T-helper 1 cell treated with Interleukin-12 subunit alpha and Interleukin-12 subunit beta and Interleukin-4 antibody, amounts not matched to agents 30 μg/mL and 1 μg/mL, for 36 hours (primary cell): ENCODE results near the gene IFT88.

Experiments used
- H3K27ac Mint-ChIP-seq: one replicate; pipeline ENCODE4 v1.8.0; 2021; ENCODE audit warnings: mild to moderate bottlenecking, mixed read lengths
- H3K27me3 Mint-ChIP-seq: one replicate; pipeline ENCODE4 v1.8.0; 2021; ENCODE audit warnings: low read depth, mixed read lengths
- H3K36me3 Mint-ChIP-seq: one replicate; pipeline ENCODE4 v1.8.0; 2021; ENCODE audit warnings: low read depth, mixed read lengths
- H3K4me1 Mint-ChIP-seq: one replicate; pipeline ENCODE4 v1.8.0; 2021; ENCODE audit warnings: low read depth, mixed read lengths
- H3K4me3 Mint-ChIP-seq: one replicate; pipeline ENCODE4 v1.8.0; 2021; ENCODE audit warnings: mild to moderate bottlenecking, moderate library complexity, mixed read lengths
- H3K9me3 Mint-ChIP-seq: one replicate; pipeline ENCODE4 v1.8.0; 2021; ENCODE audit warnings: mixed read lengths

The IFT88 gene, protein sequence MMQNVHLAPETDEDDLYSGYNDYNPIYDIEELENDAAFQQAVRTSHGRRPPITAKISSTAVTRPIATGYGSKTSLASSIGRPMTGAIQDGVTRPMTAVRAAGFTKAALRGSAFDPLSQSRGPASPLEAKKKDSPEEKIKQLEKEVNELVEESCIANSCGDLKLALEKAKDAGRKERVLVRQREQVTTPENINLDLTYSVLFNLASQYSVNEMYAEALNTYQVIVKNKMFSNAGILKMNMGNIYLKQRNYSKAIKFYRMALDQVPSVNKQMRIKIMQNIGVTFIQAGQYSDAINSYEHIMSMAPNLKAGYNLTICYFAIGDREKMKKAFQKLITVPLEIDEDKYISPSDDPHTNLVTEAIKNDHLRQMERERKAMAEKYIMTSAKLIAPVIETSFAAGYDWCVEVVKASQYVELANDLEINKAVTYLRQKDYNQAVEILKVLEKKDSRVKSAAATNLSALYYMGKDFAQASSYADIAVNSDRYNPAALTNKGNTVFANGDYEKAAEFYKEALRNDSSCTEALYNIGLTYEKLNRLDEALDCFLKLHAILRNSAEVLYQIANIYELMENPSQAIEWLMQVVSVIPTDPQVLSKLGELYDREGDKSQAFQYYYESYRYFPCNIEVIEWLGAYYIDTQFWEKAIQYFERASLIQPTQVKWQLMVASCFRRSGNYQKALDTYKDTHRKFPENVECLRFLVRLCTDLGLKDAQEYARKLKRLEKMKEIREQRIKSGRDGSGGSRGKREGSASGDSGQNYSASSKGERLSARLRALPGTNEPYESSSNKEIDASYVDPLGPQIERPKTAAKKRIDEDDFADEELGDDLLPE

DNA sequence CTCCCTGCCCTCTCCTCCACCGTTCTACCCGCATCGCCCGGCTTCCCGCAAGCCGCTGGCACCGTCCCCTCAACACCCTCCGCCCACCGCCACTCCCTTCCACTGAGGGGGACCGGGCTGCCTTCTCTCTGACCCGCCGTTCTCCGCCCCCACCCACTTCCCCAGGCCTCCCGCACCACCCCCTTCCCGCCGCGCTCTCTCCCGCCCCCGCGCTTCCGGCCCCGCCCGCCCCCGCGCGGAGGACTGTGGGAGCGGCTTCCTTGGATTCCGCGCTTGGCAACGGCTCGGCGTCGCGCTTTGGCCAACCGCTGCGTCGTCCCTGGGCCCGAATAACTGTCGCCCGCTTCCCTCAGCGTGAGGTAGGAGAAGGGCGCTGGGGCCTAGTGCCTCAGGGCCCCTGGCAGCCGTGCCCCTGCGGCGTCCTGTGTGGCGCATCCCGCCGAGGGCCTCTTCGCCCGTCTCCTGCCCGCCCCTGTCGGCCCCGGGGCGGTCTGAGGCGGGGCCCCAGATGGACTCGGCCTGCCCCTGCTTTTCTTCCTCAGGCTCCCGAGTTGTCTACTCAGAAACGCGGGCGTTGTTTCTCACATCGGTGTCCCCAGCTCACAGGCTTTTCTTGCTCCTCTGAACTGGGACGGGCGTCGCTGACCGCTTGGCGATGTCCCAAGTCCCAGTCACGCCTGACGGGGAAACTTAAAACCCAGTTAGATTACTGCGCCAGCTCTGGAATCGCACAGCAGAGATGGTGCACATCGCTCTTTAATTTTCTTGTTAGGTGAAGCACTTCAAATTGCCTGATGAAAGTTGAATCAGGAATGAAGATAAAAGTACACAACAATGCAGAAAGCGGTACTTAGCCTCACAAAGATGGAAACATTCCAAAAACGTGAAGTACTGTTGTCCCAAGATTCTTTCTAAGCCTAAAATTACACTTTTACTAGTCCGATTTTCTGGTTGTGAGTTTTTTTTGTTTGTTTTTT is at the start of gene IFT88:
Gene IFT88, plus strand, starts transcription at position 260 of the 977 bp plus-strand sequence. CDS start 7,229 bp downstream, outside the sequence.
- Mint-ChIP-seq H3K27ac (peak within 1 kb of the TSS; percentile 88), H3K4me1 (peaks cover 15% of the 10 kb centered on the region), H3K4me3 (peak within 1 kb of the TSS; percentile 92), H3K36me3 (peaks cover 8% of the 10 kb centered on the region), H3K27me3 (peaks cover 3% of the 10 kb centered on the region), H3K9me3 (peaks cover 16% of the 10 kb centered on the region)

GRCh38 chr13:20518660-20519100 is 48.3 kb upstream of the IFT88 start:
- Mint-ChIP-seq H3K27ac (no peak overlapping the region), H3K4me1 (no peaks in the 10 kb centered on the region), H3K36me3 (no peaks in the 10 kb centered on the region), H3K9me3 (no peaks in the 10 kb centered on the region), H3K4me3 (no peak overlapping the region), H3K27me3 (no peaks in the 10 kb centered on the region)

DNA sequence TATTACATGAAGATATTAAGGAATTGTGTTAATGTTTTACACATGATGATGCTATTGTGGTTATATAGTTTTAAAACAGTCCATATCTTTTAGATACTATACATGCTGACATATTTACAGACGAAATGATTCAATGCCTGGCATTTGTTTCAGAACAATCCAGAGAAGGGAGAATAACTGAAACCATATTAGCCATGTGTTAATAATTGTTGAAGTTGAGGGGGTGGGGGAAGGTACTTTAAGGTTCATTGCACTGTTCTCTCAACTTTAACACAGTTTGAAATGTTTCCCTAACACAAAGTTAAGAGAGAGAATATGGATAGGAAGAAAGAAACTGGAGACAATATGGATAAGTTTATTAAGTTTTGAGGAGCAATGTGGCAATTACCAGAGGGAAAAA is 47.1 kb upstream of the IFT88 start:
- no peaks in the 10 kb centered on the region for H3K36me3 Mint-ChIP-seq
- peaks cover 4% of the 10 kb centered on the region for H3K4me1 Mint-ChIP-seq
- no peaks in the 10 kb centered on the region for H3K9me3 Mint-ChIP-seq
- no peaks in the 10 kb centered on the region for H3K27me3 Mint-ChIP-seq
- no peak overlapping the region for H3K27ac Mint-ChIP-seq
- H3K4me3 Mint-ChIP-seq, result no peak overlapping the region

DNA sequence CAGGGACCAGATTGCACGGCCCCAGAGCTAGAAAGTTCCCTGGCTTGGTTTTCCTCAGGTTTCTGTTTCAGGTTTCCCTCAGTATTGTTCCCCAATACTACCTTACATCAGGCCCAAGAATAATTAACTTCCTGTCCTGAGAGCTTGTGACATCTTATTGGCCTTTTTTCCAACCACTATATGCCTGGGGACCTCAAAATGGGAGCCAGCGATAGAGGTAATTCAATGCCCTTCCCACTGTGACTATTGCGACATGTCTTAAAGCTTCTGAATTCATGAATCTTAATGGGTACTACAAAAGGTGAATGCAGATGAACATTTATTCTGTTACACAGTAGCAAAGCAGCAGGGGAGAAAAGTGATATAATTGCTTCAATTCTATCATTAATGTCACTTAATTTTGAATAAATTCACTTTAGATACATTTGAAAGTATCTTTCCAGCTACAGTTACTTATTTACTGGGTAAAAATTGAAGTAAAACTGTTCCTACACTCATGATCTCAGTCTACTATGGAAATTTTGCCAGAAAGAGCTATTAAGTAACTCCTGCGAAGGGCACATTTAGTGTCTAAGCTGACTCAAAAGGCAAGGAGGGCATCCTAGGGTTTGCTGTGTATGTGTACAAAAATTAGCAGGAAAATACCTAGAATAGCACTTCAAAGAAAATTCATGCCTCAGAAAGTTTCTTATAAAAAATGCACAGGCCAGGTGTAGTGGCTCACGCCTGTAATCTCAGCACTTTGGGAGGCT is 45.4 kb upstream of the IFT88 start:
- no peak overlapping the region for H3K4me3 Mint-ChIP-seq
- H3K36me3 Mint-ChIP-seq, result no peaks in the 10 kb centered on the region
- peaks cover 9% of the 10 kb centered on the region for H3K4me1 Mint-ChIP-seq
- no peaks in the 10 kb centered on the region for H3K9me3 Mint-ChIP-seq
- H3K27ac Mint-ChIP-seq, result no peak overlapping the region
- no peaks in the 10 kb centered on the region for H3K27me3 Mint-ChIP-seq

- Mint-ChIP-seq H3K4me1 (peaks cover 16% of the 10 kb centered on the region), H3K9me3 (no peaks in the 10 kb centered on the region), H3K4me3 (peak overlapping the region; percentile 81), H3K27me3 (no peaks in the 10 kb centered on the region), H3K27ac (peak overlapping the region; percentile 65), H3K36me3 (no peaks in the 10 kb centered on the region)
Observed at GRCh38 chr13:20525144-20525600, 41.8 kb upstream of the IFT88 start.

DNA sequence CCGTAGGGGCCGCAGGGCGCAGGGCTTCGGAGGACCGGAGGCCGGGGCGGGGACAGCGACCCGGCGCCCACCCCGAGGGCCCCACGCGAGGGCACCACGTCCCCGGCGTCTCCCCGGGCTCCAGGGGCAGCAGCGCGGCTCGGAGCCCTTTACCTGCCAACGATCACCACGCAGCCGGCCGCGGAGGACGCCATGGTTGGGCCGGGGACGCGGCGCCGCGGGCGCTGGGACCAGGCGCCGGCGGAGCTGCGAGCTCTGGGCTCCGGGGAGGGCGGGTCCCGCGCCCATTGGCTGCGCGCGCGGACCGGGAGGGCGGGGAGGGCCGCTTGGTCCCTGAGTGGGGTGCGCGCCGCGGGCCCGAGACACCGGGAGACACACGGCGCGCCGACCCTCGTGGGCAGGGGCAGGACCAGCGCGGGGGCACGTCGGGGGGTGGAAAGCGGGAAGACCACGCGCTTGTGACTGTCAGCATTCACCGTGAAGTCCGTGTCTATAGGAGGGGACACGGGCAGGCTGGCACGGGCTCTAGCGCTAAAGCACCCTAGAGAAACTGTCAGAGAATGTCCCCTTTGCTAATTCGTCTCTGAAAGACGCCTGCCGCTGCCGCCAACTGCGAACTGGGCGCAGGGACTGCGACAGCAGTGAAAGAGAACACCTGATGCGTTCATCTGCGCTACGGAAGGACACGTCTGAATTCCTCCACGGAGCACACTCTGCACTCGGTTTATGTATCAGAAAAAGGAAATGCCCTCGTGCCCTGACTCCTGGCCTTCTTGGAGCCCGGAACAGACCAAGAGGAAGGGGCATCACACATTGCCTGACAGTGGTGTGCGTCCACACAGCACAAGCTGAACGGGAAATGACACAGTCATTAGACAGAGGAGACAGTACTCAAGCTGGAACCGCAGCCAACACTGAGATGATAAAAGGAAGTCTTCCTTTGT is 41.1 kb upstream of the IFT88 start, which contains the start of gene CRYL1:
Gene CRYL1, minus strand, starts transcription at position 257 of the 944 bp plus-strand sequence. Its CDS starts 63 bp downstream, at position 194.
- peak within 1 kb of the TSS; percentile 88 for H3K27ac Mint-ChIP-seq
- H3K4me3 Mint-ChIP-seq, result peak within 1 kb of the TSS; percentile 87
- H3K27me3 Mint-ChIP-seq, result no peaks in the 10 kb centered on the region

GRCh38 chr13:20526664-20527063 is 40.3 kb upstream of the IFT88 start:
- Mint-ChIP-seq H3K27me3 (no peaks in the 10 kb centered on the region), H3K4me1 (peaks cover 16% of the 10 kb centered on the region), H3K36me3 (no peaks in the 10 kb centered on the region), H3K4me3 (peak overlapping the region; percentile 87), H3K27ac (peak overlapping the region; percentile 88), H3K9me3 (peaks cover 8% of the 10 kb centered on the region)

More for the DNA sequence above, 41.1 kb upstream of the IFT88 start, which contains the start of gene CRYL1:
- no peaks in the 10 kb centered on the region for H3K36me3 Mint-ChIP-seq
- H3K4me1 Mint-ChIP-seq, result peaks cover 16% of the 10 kb centered on the region
- H3K9me3 Mint-ChIP-seq, result peaks cover 6% of the 10 kb centered on the region

DNA sequence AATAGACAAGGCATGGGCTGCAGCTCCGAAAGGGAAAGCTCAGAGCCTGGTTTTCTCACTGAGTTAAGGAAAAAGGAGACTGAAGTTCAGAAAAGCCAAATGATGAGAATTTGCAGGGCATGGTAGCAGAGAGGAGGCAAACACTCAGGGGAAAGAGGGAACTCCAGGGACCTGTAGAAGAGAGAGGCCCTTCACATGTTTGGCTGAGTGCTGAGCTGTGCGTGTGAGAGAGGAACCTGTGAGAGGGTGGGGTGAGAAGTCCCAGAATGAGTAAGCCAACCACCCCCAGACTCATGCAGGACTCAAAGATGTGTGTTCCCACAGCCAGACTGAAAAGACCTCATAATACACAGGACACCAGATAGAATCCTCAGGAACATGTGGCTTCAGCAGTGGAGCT is 38.5 kb upstream of the IFT88 start:
- H3K27ac Mint-ChIP-seq, result no peak overlapping the region
- no peaks in the 10 kb centered on the region for H3K36me3 Mint-ChIP-seq
- peaks cover 8% of the 10 kb centered on the region for H3K9me3 Mint-ChIP-seq
- peaks cover 16% of the 10 kb centered on the region for H3K4me1 Mint-ChIP-seq
- H3K4me3 Mint-ChIP-seq, result no peak overlapping the region
- H3K27me3 Mint-ChIP-seq, result no peaks in the 10 kb centered on the region

DNA sequence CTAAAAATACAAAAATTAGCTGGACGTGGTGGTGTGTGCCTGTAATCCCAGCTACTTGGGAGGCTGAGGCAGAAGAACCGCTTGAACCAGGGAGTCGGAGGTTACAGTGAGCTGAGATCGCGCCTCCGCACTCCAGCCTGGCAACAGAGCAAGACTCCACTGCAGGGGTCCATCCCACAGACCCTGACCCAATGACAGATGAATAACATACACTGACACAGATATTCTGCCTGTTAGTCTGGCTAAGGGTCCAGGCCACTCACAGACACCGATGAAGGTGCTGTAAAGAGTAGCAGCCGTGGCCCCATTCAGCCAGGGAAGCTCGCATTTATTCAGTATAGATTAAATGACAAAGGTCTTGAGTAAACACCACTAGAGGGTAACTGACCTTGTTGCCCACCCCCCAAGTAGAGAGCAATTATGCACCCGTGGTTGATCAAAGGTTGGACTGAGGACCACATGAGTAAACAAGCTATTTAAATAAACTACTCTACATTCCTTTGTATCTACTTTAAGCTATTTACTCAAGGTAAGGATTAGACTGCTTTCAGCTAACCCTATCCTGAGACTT is 32.8 kb upstream of the IFT88 start:
- Mint-ChIP-seq H3K4me3 (no peak overlapping the region), H3K36me3 (no peaks in the 10 kb centered on the region), H3K27ac (no peak overlapping the region), H3K4me1 (no peaks in the 10 kb centered on the region), H3K27me3 (no peaks in the 10 kb centered on the region), H3K9me3 (peaks cover 27% of the 10 kb centered on the region)

GRCh38 chr13:20536992-20537391 is 30.0 kb upstream of the IFT88 start:
- no peak overlapping the region for H3K27ac Mint-ChIP-seq
- no peaks in the 10 kb centered on the region for H3K4me1 Mint-ChIP-seq
- H3K4me3 Mint-ChIP-seq, result no peak overlapping the region
- no peaks in the 10 kb centered on the region for H3K27me3 Mint-ChIP-seq
- H3K9me3 Mint-ChIP-seq, result peaks cover 19% of the 10 kb centered on the region
- no peaks in the 10 kb centered on the region for H3K36me3 Mint-ChIP-seq

DNA sequence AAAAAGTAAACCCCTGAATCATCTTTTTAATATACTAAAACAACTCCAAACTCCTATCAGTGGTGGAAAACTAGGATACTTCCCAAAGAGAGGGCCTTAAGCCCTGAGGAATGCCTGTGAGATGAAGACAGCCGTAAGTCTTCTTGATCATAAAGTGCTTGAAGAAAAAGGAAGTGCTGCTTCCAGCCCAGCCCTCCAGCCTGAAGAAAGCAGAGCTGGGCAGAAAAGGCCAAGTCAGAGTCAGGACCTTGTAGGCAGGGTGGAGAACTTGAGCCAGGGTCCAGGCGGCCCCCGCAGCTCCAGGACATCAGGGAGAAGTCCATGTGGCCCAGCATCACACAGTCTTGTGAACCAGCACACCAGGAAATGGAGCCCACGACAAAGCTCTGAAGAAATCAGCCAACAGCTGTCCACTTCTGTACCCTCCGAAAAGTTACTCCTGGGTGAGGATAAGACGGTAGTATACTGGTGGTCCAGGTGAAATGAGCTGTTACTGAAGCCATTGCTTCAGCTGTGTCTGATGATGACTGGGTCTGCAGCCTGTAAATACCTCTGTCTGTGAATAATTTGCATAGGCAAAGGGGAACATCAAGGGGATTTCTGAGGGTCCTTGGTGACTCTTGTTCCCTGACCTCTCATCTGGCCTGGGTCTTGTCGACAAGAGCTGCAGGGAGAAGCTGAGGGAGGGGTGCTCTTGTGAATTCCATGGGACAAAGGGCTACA is 22.6 kb upstream of the IFT88 start:
- Mint-ChIP-seq H3K27ac (no peak overlapping the region), H3K9me3 (no peaks in the 10 kb centered on the region), H3K27me3 (peaks cover 3% of the 10 kb centered on the region), H3K4me1 (peaks cover 2% of the 10 kb centered on the region), H3K4me3 (no peak overlapping the region), H3K36me3 (no peaks in the 10 kb centered on the region)

DNA sequence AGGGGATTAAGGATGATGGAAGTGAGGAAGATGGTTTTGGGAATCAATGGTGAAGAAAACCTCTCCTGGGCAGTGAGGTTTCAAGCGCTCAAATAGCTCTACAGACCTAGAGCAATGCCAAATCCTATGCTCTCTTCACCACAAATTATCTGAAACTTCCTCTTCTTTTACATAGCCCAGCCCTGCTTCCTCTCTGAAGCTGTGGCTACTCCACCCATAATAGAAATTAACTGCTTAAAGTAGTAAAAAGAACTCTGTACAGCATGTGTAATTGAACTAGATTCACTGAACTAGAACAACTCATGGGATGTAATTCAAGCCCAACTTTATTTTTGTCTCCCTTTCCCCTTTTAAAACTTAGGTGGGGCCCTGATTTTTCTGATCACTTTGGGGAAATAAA is 20.4 kb upstream of the IFT88 start:
- Mint-ChIP-seq H3K9me3 (no peaks in the 10 kb centered on the region), H3K27me3 (peaks cover 3% of the 10 kb centered on the region), H3K27ac (no peak overlapping the region), H3K4me1 (peaks cover 2% of the 10 kb centered on the region), H3K4me3 (no peak overlapping the region), H3K36me3 (no peaks in the 10 kb centered on the region)
